DND-41 (cell line): ENCODE measurements around the gene BMP7.

Experiments used
- CTCF ChIP-seq: IDR thresholded peaks from 2 replicates; pipeline ENCODE4 v1.5.1; 2012; ENCODE audit warnings: borderline replicate concordance, low read length, moderate library complexity, mild to moderate bottlenecking; ENCODE audit not compliant: poor library complexity, severe bottlenecking; ENCODE audit errors: extremely low read depth
- EZH2 ChIP-seq: IDR thresholded peaks from 3 replicates; pipeline ENCODE4 v1.6.1; 2012; ENCODE audit warnings: borderline replicate concordance, low read depth, mild to moderate bottlenecking, moderate library complexity, low read length, inconsistent platforms; ENCODE audit not compliant: severe bottlenecking

DNA sequence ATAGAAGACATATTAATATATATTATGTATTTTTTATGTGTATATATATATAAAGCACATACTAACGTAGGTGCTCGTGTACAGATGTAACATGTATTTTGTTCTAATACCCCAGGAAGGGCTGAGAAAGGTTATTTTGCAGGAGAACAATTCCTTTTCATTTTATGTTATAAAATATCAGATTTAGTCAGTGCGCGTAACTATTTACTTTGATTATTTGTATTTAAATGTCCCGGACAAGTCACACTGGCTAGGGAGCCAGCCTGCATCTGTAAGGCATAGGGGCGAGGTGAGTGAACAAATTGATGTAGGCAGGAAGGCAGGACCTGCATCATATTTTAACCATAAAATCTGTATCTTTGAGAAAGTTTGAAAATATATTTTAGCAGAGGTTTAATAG lies 74.1 kb downstream of the BMP7 start:
- TF ChIP-seq CTCF (no peak), EZH2 (no peak)
